HG03066 (cell line): ENCODE measurements around the gene S1PR5.

Source experiments
- ATAC-seq: cut with Tn5 transposase; IDR thresholded peaks from one replicate; pipeline ENCODE4 v1.9.1; 2021; ENCODE audit warnings: low read depth; ENCODE audit not compliant: unreplicated experiment

The S1PR5 gene

DNA sequence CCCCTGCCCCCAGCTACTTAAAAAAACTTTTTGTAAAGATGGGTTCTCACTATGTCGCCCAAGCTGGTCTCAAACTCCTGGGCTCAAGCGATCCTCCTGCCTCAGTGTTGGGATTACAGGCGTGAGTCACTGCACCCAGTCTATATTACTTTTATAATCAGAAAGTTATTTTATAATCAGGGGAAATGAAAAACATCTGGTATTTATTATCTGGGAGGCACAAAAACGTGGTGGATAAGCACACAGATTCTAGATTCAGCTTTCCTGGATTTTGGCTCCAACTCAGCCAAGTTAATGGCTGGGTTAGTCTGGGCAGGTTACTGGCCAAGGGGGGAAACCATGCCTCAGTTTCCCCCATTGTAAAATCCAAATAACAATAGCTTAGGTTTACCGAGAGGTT is 38.8 kb downstream of the S1PR5 start:
- ATAC-seq: no peak

DNA sequence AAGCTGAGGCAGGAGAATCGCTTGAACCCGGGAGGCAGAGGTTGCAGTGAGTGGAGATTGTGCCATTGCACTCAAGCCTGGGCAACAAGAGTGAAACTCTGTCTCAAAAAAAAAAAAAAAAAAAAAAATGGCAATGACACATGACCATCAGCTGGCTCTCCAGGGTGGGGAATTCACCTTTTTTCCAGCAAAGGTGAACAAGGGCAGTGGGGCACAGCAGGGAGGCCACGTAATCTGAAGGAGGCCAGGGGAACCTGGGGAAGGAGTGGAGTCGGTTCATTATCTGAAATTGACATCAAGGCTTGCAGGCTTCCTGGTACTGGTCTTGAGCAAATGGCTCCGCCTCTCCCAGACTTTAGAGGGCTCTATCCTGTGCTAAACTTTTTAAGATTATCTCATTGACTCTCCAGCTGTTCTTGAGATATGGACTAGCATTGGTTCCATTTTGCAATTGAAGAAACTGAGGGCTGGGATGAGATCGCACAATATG is 42.2 kb downstream of the S1PR5 start:
- ATAC-seq: no peak

DNA sequence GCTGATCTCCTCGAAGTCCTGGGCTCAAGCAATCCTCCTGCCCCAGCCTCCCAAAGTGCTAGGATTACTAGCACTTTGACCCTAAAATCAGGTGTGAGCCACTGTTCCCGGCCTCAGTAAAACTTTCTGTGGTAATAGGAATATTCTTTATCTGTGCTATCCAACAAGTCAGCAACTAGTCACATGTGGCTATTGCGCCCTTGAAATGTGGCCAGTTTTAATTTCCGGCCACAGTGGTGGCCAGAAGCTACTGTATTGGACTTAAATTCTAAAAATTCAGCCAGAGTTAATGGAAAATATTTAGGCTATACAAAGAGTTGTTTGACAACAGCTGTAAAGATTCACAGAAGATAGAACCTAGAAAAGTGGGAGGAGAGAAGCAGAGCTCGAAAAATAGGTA is 44.1 kb downstream of the S1PR5 start:
- no peak for ATAC-seq

DNA sequence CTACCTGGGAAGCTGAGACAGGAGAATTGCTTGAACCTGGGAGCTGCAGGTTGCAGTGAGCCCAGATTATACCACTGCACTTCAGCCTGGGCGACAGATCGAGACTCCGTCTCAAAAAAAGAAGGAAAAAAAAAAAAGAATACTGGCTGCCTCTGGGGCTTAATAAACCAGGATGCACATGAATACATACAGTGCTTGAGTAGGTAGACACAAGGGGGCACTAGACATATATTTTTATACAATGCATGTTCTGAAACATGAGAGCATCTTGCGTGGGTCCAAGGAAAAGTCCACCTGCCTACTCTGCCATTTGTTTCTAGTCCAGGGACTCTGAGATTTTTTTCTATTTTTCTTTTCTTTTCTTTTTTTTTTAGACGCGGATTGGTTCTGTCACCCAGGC is 45.3 kb downstream of the S1PR5 start:
- ATAC-seq: no peak

DNA sequence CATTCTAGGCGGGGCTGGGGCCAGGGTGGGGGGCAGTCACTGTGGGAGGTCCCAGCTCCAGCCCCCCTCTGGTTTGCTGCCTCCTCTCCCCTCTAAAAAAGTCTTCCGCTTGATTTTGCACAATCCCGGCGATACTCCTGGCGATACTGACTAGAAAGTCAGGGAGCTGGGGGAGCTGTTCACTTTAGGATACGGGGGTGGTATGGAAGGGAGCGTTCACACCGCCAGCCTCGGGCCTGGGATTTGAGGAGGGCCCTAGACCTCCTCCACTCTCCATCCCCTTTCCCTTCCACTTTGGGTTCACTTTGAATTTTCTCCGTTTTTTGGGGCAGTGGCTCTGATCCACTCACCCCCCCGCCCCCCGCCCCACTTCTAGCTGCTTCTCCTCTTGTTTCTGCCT is 49.1 kb downstream of the S1PR5 start:
- ATAC-seq: no peak

DNA sequence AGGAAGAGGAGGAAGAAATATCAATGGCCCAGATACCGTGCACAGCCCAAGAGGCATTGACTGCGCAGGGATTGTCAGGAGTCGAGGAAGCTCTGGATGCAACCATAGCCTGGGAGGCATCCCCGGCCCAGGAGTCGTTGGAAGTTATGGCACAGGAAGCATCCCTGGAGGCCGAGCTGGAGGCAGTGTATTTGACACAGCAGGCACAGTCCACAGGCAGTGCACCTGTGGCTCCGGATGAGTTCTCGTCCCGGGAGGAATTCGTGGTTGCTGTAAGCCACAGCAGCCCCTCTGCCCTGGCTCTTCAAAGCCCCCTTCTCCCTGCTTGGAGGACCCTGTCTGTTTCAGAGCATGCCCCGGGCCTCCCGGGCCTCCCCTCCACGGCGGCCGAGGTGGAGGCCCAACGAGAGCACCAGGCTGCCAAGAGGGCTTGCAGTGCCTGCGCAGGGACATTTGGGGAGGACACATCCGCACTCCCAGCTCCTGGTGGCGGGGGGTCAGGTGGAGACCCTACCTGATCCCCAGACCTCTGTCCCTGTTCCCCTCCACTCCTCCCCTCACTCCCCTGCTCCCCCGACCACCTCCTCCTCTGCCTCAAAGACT is 50.0 kb downstream of the S1PR5 start:
- no peak for ATAC-seq

DNA sequence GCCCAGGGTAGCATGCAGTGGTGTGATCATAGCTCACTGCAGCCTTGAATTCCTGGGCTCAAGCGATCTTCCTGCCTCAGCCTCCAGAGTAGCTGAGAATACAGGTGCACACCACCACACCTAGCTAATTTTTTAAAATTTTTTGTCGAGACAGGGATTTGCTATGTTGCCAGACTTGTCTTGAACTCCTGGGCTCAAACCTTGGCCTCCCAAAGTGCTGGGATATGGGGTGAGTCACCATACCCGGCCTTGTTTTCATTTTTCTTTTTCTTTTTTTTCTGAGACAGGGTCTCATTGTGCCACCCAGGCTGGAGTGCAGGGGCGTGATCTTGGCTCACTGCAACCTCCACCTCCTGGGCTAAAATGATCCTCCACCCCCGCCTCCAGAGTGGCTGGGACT is 52.8 kb downstream of the S1PR5 start:
- no peak for ATAC-seq
